ENCODE data around the gene POLD4. TPM values are rescaled to one million over a fixed set of nuclear protein-coding genes. Genes with fewer than 3 reads are reported as not detected.

Gene POLD4
- total and polyA plus RNA-seq, 2 donors (not counting 3 experiments of a cell fraction or from before 2014, with no cell fraction given): 50.1 to 204 TPM

- FAIRE-seq (no peak), DNase-seq (ENCODE audit: low read depth, low spot score) (no peak)
- H2AFZ ChIP-seq (ENCODE audit: low read depth, low read length): no peak overlapping the region
- no peaks in the 10 kb centered on the region for H3K9me1 ChIP-seq (replicated peaks; ENCODE audit: control insufficient read depth, extremely low read depth, insufficient read depth, low read length)
- H3K79me2 ChIP-seq (ENCODE audit: control insufficient read depth, insufficient read depth, low read length): peaks cover 2% of the 10 kb centered on the region
- no peak overlapping the region for H3K4me2 ChIP-seq (ENCODE audit: insufficient read depth, low read length)
- intact Hi-C loops (cut with micrococcal nuclease) (no loop called here), dilution Hi-C loops (cut with MboI; ENCODE audit: extremely low pct_ligation_motif_present, low sequenced_read_pairs) (no loop called here)
- ChIA-PET CTCF (interaction anchor here (1.0 to 3.1 kb wide), 2 partner anchors 16 to 81 kb away, joined by 4 to 18 read pairs; no protein-coding TSS in a partner anchor), POLR2A (no interaction called here)
- peaks cover 3% of the 10 kb centered on the region for H3K4me1 ChIP-seq (ENCODE audit: control insufficient read depth, extremely low read depth, insufficient read depth, low read length)
- H3K9me3 ChIP-seq (replicated peaks; ENCODE audit: control insufficient read depth, insufficient read depth, low read length): no peaks in the 10 kb centered on the region
- H3K9ac ChIP-seq (replicated peaks; ENCODE audit: extremely low read depth, insufficient read depth, low read length): no peak overlapping the region
- H3K27ac ChIP-seq (ENCODE audit: insufficient read depth, low read depth, low read length): no peak overlapping the region
- H3K27me3 ChIP-seq (ENCODE audit: control insufficient read depth in 2 of 2, insufficient read depth in 2 of 2, low read length in 2 of 2): no peaks in the 10 kb centered on the region
- H3K4me3 ChIP-seq (replicated peaks in 1 of 3; ENCODE audit: insufficient read depth in 1 of 3, low read depth in 1 of 3, low read length in 3 of 3): no peak overlapping the region
- H3K36me3 ChIP-seq (ENCODE audit: control insufficient read depth in 2 of 2, extremely low read depth in 1 of 2, insufficient read depth in 2 of 2, low read length in 2 of 2): peaks cover 0 to 27% of the 10 kb centered on the region in 2 experiments
- peak; percentile 23 for TF ChIP-seq POLR2AphosphoS5 (IDR thresholded peaks at IDR 0.05; ENCODE audit: insufficient read depth, low read depth, low read length)
- TF ChIP-seq, protein P1, sequence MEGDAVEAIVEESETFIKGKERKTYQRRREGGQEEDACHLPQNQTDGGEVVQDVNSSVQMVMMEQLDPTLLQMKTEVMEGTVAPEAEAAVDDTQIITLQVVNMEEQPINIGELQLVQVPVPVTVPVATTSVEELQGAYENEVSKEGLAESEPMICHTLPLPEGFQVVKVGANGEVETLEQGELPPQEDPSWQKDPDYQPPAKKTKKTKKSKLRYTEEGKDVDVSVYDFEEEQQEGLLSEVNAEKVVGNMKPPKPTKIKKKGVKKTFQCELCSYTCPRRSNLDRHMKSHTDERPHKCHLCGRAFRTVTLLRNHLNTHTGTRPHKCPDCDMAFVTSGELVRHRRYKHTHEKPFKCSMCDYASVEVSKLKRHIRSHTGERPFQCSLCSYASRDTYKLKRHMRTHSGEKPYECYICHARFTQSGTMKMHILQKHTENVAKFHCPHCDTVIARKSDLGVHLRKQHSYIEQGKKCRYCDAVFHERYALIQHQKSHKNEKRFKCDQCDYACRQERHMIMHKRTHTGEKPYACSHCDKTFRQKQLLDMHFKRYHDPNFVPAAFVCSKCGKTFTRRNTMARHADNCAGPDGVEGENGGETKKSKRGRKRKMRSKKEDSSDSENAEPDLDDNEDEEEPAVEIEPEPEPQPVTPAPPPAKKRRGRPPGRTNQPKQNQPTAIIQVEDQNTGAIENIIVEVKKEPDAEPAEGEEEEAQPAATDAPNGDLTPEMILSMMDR (IDR thresholded peaks at IDR 0.05; ENCODE audit: extremely low read depth in 1 of 2, insufficient read depth in 1 of 2, low read depth in 1 of 2, low read length in 2 of 2): no peak
- BruUV-seq (replicated peaks): no TSS peak
- H4K20me1 ChIP-seq (replicated peaks; ENCODE audit: control insufficient read depth, extremely low read depth, insufficient read depth, low read length): no peaks in the 10 kb centered on the region
Observed at GRCh38 chr11:67301313-67301921, 51.9 kb downstream of the POLD4 start.

Small RNA genes lying within 50 kb of the gene (small RNA-seq; reads per million reads assigned to genes)
- not detected for gene RN7SKP239 (ENCODE audit: insufficient read depth, insufficient read length, low read depth, low replicate concordance)
- not detected for gene RNU6-1238P (ENCODE audit: insufficient read depth, insufficient read length, low read depth, low replicate concordance)

Other genes starting within 250 kb of the POLD4 start
- gene KDM2A, start 234.3 kb downstream of the POLD4 start, total RNA-seq: 69.9 and 79.5 TPM in 2 replicates
- 72.2 and 73.3 TPM in 2 replicates for gene KDM2A, start 234.3 kb downstream of the POLD4 start, polyA plus RNA-seq
- gene GRK2, start 87.1 kb downstream of the POLD4 start, total RNA-seq: 62.3 and 66.9 TPM in 2 replicates
- 57.9 and 73.1 TPM in 2 replicates for gene GRK2, start 87.1 kb downstream of the POLD4 start, polyA plus RNA-seq
- 57.5 and 69.6 TPM in 2 replicates for gene ANKRD13D, start 64.2 kb downstream of the POLD4 start, total RNA-seq
- 43.5 and 51.2 TPM in 2 replicates for gene ANKRD13D, start 64.2 kb downstream of the POLD4 start, polyA plus RNA-seq
- 16.5 and 22.5 TPM in 2 replicates for gene SSH3, start 50.0 kb downstream of the POLD4 start, total RNA-seq
- gene SSH3, start 50.0 kb downstream of the POLD4 start, polyA plus RNA-seq: 14.3 and 16.4 TPM in 2 replicates
- 5.7 and 5.8 TPM in 2 replicates for gene CLCF1, start 20.1 kb upstream of the POLD4 start, total RNA-seq
- 6.5 and 8.7 TPM in 2 replicates for gene CLCF1, start 20.1 kb upstream of the POLD4 start, polyA plus RNA-seq
- 18.4 and 24.6 TPM in 2 replicates for gene RAD9A, start 38.4 kb upstream of the POLD4 start, total RNA-seq
- 22.2 and 25.5 TPM in 2 replicates for gene RAD9A, start 38.4 kb upstream of the POLD4 start, polyA plus RNA-seq
- gene PPP1CA, start 48.3 kb upstream of the POLD4 start, total RNA-seq: 192 and 202 TPM in 2 replicates
- gene PPP1CA, start 48.3 kb upstream of the POLD4 start, polyA plus RNA-seq: 419 and 446 TPM in 2 replicates
- not detected in 2 replicates for gene TBC1D10C, start 50.5 kb upstream of the POLD4 start, total RNA-seq
- gene TBC1D10C, start 50.5 kb upstream of the POLD4 start, polyA plus RNA-seq: not detected in 2 replicates
- 0.16 and 0.35 TPM in 2 replicates for gene CARNS1, start 62.1 kb upstream of the POLD4 start, total RNA-seq
- 0.14 and 0.27 TPM in 2 replicates for gene CARNS1, start 62.1 kb upstream of the POLD4 start, polyA plus RNA-seq
- 47.8 and 53.8 TPM in 2 replicates for gene RPS6KB2, start 74.9 kb upstream of the POLD4 start, total RNA-seq
- 60.0 and 70.0 TPM in 2 replicates for gene RPS6KB2, start 74.9 kb upstream of the POLD4 start, polyA plus RNA-seq
- 1.4 TPM in 1 of 2 replicates, not detected in the other for gene PTPRCAP, start 84.1 kb upstream of the POLD4 start, total RNA-seq
- gene PTPRCAP, start 84.1 kb upstream of the POLD4 start, polyA plus RNA-seq: 3.6 and 6.5 TPM in 2 replicates
- 126 and 142 TPM in 2 replicates for gene CORO1B, start 89.9 kb upstream of the POLD4 start, total RNA-seq
- 197 and 236 TPM in 2 replicates for gene CORO1B, start 89.9 kb upstream of the POLD4 start, polyA plus RNA-seq
- gene GPR152, start 99.2 kb upstream of the POLD4 start, total RNA-seq: not detected in 2 replicates
- not detected in 2 replicates for gene GPR152, start 99.2 kb upstream of the POLD4 start, polyA plus RNA-seq
- 4.2 and 5.0 TPM in 2 replicates for gene CABP4, start 101.8 kb upstream of the POLD4 start, total RNA-seq
- gene CABP4, start 101.8 kb upstream of the POLD4 start, polyA plus RNA-seq: 2.4 and 2.6 TPM in 2 replicates
- 33.4 and 41.6 TPM in 2 replicates for gene TMEM134, start 115.7 kb upstream of the POLD4 start, total RNA-seq
- gene TMEM134, start 115.7 kb upstream of the POLD4 start, polyA plus RNA-seq: 207 and 213 TPM in 2 replicates
- gene AIP, start 129.5 kb upstream of the POLD4 start, total RNA-seq: 46.3 and 46.5 TPM in 2 replicates
- gene AIP, start 129.5 kb upstream of the POLD4 start, polyA plus RNA-seq: 114 and 130 TPM in 2 replicates
- gene PITPNM1, start 151.8 kb upstream of the POLD4 start, total RNA-seq: 26.4 and 50.9 TPM in 2 replicates
- 16.5 and 25.2 TPM in 2 replicates for gene PITPNM1, start 151.8 kb upstream of the POLD4 start, polyA plus RNA-seq
- 81.2 and 97.0 TPM in 2 replicates for gene CDK2AP2, start 154.6 kb upstream of the POLD4 start, total RNA-seq
- 143 and 191 TPM in 2 replicates for gene CDK2AP2, start 154.6 kb upstream of the POLD4 start, polyA plus RNA-seq
- not detected in 2 replicates for gene CABP2, start 169.9 kb upstream of the POLD4 start, total RNA-seq
- not detected in 2 replicates for gene CABP2, start 169.9 kb upstream of the POLD4 start, polyA plus RNA-seq
- gene GSTP1, start 230.3 kb upstream of the POLD4 start, total RNA-seq: 962 and 997 TPM in 2 replicates
- 2,277 and 2,635 TPM in 2 replicates for gene GSTP1, start 230.3 kb upstream of the POLD4 start, polyA plus RNA-seq